ENCODE measurements around the gene STAT5B.

DNA sequence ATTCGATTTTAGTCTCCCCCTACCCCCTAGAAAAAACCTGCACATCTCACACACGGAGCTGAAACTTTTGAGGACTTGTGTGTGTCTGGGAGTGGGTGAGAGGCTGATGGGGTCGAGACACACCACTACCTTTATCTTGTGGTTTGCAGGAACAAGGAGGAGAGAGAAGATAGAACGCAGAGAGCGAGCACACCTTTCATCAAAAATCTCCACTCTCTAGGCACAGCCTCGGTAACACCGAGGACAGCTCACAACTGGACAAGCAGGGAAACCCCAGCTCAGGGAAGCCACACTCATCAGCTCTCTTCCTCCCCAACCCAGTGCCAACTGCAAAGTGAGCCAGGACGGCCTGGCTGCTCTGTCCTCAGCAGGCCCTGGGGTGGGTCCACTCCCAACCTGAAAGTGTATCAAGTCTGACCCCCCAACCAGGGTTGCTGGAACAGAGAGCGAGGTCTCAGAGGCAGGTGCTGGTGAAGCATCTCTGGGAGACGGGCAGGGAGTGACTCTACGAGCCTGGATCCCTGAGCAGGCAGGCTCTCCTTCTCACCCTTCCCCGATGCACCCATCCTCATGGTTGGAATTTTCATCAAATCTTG lies 76.7 kb downstream of the STAT5B start:
- TF ChIP-seq, protein P1, sequence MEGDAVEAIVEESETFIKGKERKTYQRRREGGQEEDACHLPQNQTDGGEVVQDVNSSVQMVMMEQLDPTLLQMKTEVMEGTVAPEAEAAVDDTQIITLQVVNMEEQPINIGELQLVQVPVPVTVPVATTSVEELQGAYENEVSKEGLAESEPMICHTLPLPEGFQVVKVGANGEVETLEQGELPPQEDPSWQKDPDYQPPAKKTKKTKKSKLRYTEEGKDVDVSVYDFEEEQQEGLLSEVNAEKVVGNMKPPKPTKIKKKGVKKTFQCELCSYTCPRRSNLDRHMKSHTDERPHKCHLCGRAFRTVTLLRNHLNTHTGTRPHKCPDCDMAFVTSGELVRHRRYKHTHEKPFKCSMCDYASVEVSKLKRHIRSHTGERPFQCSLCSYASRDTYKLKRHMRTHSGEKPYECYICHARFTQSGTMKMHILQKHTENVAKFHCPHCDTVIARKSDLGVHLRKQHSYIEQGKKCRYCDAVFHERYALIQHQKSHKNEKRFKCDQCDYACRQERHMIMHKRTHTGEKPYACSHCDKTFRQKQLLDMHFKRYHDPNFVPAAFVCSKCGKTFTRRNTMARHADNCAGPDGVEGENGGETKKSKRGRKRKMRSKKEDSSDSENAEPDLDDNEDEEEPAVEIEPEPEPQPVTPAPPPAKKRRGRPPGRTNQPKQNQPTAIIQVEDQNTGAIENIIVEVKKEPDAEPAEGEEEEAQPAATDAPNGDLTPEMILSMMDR (IDR thresholded peaks at IDR 0.05; ENCODE audit: insufficient read depth, low read length, poor library complexity, severe bottlenecking): no peak
- TF ChIP-seq EZH2phosphoT487 (conservative IDR thresholded peaks at IDR 0.05; ENCODE audit: low read length): no peak
